Esophagus muscularis mucosa (tissue), 4 donors: ENCODE results near the gene PURB. TPM values are rescaled to one million over a fixed set of nuclear protein-coding genes. Genes with fewer than 3 reads are reported as not detected.

Experiments
- DNase-seq: peaks from one replicate; pipeline ENCODE4 v3.0.0-alpha.2; 2017; ENCODE audit errors: extremely low spot score
- H3K27ac ChIP-seq, 4 donors: fragments of 200-600 bp; sonication (generic); replicated peaks in 1 of 4; 1 replicate in 3 of 4; 2 replicates in 1 of 4; pipeline ENCODE4 v1.5.1; 2016 to 2019; ENCODE audit warnings: mild to moderate bottlenecking in 1 of 4
- H3K27me3 ChIP-seq, 4 donors: fragments of 200-600 bp; sonication (generic); one replicate each; pipeline versions ENCODE4 v1.5.1 to v1.6.0; 2016 to 2019
- H3K36me3 ChIP-seq, 4 donors: fragments of 200-600 bp; sonication (generic); one replicate each; pipeline ENCODE4 v1.5.1; 2016 to 2019
- H3K4me1 ChIP-seq, 4 donors: fragments of 200-600 bp; sonication (generic); one replicate each; pipeline ENCODE4 v1.5.1; 2016 to 2019
- H3K4me3 ChIP-seq, 4 donors: fragments of 200-600 bp; sonication (generic); 1 replicate in 2 of 4; 2 replicates in 2 of 4; pipeline ENCODE4 v1.5.1; 2016 to 2019; ENCODE audit warnings: mild to moderate bottlenecking in 4 of 4, moderate library complexity in 1 of 4
- H3K9me3 ChIP-seq, 4 donors: fragments of 200-600 bp; sonication (generic); 1 replicate in 3 of 4; 2 replicates in 1 of 4; pipeline ENCODE4 v1.5.1; 2016 to 2019
- CTCF ChIP-seq, 3 experiments: fragments of 200-600 bp in 2 of 3; fragments of 450-650 bp in 1 of 3; sonication (generic) in 2 of 3; IDR thresholded peaks; one replicate each; pipeline ENCODE4 v1.5.1; 2017 to 2019; ENCODE audit warnings: antibody characterized with exemption in 3 of 3, mild to moderate bottlenecking in 2 of 3, moderate library complexity in 1 of 3
- EP300 ChIP-seq: sonication (generic); formaldehyde crosslinking; IDR thresholded peaks from one replicate; pipeline ENCODE4 v1.6.1; 2017; ENCODE audit warnings: antibody characterized with exemption
- POLR2A ChIP-seq: fragments of 450-650 bp; IDR thresholded peaks from one replicate; pipeline ENCODE4 v1.6.1; 2017; ENCODE audit warnings: antibody characterized with exemption, moderate library complexity, mild to moderate bottlenecking, low read depth
- POLR2AphosphoS5 ChIP-seq, 2 donors: sonication (generic); formaldehyde crosslinking; IDR thresholded peaks; one replicate each; pipeline ENCODE4 v1.6.1; 2017; ENCODE audit warnings: antibody characterized with exemption in 2 of 2
- WGBS: methylation state at CpG from one replicate; pipeline ENCODE4 v1.1.5; 2018; 5-methylcytosine and 5-hydroxymethylcytosine counted together
- intact Hi-C: fragments of 100-400 bp; cut with DNase I; formaldehyde crosslinking; loops from one replicate; pipeline ENCODE4 v1.15.1; 2023
- total RNA-seq, 4 donors: library from RNA; depleted of rRNA; stranded (reverse); fragments of >200 nt; gene quantifications; one replicate each; pipeline versions ENCODE4 v1.1.0 to v1.2.1, GENCODE V29; 2016

PURB gene
- total RNA-seq, 4 donors from 2014 or later: 40.9 to 50.2 (median 46.3) TPM

DNA sequence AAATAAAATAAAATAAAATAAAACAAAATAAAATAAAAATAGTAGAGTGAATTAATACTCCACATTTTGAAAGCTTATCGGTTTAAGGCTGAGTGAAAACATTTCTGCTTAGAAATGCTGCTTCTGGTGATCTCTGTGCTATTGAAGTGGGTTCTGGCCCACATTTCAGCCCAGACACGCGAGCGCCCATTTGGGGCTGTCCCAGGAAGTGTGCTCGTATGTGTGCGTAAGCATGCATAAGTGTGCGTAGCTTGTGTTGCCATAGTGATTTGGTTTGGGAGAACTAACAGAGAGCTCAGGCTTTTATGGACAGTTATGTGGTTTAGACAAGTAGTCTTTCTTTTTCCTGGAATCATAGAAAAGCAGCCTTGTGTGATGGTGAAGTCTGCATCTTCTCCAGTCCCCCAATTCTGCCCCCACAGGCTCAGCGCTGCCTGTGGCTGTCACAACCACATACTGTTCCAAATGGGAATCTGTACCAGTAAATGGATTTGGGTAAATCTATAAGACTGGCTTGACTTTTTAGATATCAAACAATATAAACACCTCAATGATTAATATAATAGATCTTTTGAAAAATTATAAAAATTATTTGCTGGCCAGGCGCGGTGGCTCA is 29.8 kb upstream of the PURB start:
- no peak overlapping the region for H3K4me3 ChIP-seq
- no peak for TF ChIP-seq POLR2AphosphoS5 (IDR thresholded peaks at IDR 0.05)
- TF ChIP-seq CTCF (IDR thresholded peaks at IDR 0.05): no peak
- TF ChIP-seq EP300: no peak
- TF ChIP-seq POLR2A: no peak
- intact Hi-C loops: no loop called here
- H3K27me3 ChIP-seq: no peaks in the 10 kb centered on the region
- DNase-seq: no peak
- peaks cover 0 to 4% (median 0%) of the 10 kb centered on the region in 4 donors for H3K4me1 ChIP-seq
- H3K27ac ChIP-seq: no peak overlapping the region
- 80% methylated on average over 10 of the region's 10 CpGs for WGBS
- no peaks in the 10 kb centered on the region for H3K36me3 ChIP-seq
- H3K9me3 ChIP-seq: no peaks in the 10 kb centered on the region

GRCh38 chr7:44912775-44913347 is 27.5 kb upstream of the PURB start:
- no peak for DNase-seq
- TF ChIP-seq CTCF (IDR thresholded peaks at IDR 0.05): no peak
- TF ChIP-seq EP300: no peak
- TF ChIP-seq POLR2A: no peak
- no peak for TF ChIP-seq POLR2AphosphoS5 (IDR thresholded peaks at IDR 0.05)
- Histone ChIP-seq H3K36me3 (no peaks in the 10 kb centered on the region), H3K4me1 (peaks cover 0 to 4% (median 0%) of the 10 kb centered on the region in 4 donors), H3K27me3 (no peaks in the 10 kb centered on the region), H3K9me3 (no peaks in the 10 kb centered on the region), H3K27ac (no peak overlapping the region), H3K4me3 (no peak overlapping the region)
- intact Hi-C loops: no loop called here
- 53% methylated on average over 4 of the region's 7 CpGs for WGBS

DNA sequence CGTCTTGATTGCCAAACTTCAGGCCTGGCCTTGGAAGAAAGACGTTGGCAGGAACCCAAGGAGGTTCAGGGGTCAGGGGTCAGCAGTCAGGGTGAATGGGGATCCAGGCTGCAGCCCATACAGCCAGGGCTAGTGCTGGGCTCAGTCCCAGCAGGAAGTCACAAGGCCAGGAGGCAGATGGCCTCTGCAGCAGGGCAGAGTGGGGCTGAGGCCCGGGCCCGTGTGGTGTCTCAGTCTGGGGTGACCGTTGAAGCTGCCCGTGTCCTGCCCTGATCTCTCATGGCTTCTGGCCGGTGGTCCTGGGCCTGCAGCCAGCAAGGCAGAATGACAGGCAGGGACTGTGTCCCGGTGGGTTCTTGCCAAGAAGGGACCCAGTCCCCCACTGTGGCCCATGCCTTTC is 26.6 kb upstream of the PURB start:
- DNase-seq: no peak
- no peak for TF ChIP-seq CTCF (IDR thresholded peaks at IDR 0.05)
- no peak for TF ChIP-seq EP300
- no peak for TF ChIP-seq POLR2AphosphoS5 (IDR thresholded peaks at IDR 0.05)
- no peak for TF ChIP-seq POLR2A
- no peak overlapping the region for H3K27ac ChIP-seq
- no peaks in the 10 kb centered on the region for H3K27me3 ChIP-seq
- intact Hi-C loops: no loop called here
- no peaks in the 10 kb centered on the region for H3K9me3 ChIP-seq
- H3K36me3 ChIP-seq: no peaks in the 10 kb centered on the region
- no peak overlapping the region for H3K4me3 ChIP-seq
- 63% methylated on average over 6 of the region's 8 CpGs for WGBS
- H3K4me1 ChIP-seq: peaks cover 0 to 4% (median 0%) of the 10 kb centered on the region in 4 donors

- H3K9me3 ChIP-seq: no peaks in the 10 kb centered on the region
- no peak for TF ChIP-seq POLR2A
- TF ChIP-seq CTCF (IDR thresholded peaks at IDR 0.05): no peak
- TF ChIP-seq POLR2AphosphoS5 (IDR thresholded peaks at IDR 0.05): no peak
- no peak for TF ChIP-seq EP300
- intact Hi-C loops: no loop called here
- 91% methylated on average over 8 of the region's 8 CpGs for WGBS
- H3K4me1 ChIP-seq: peaks cover 0 to 4% (median 0%) of the 10 kb centered on the region in 4 donors
- H3K4me3 ChIP-seq: no peak overlapping the region
- no peak overlapping the region for H3K27ac ChIP-seq
- DNase-seq: no peak
- no peaks in the 10 kb centered on the region for H3K27me3 ChIP-seq
- no peaks in the 10 kb centered on the region for H3K36me3 ChIP-seq
These were observed 24.5 kb upstream of the PURB start for GRCh38 chr7:44909596-44910389.
